CD14-positive monocyte (primary cell): ENCODE results near the gene BROX. TPM values are rescaled to one million over a fixed set of nuclear protein-coding genes. Genes with fewer than 3 reads are reported as not detected.

ENCODE experiments used
- DNase-seq, 3 donors: peaks; one replicate each; pipeline ENCODE4 v3.0.0-alpha.2; 2011 to 2022
- H2AFZ ChIP-seq: 2 replicates; pipeline ENCODE4 v1.6.0; 2012; ENCODE audit warnings: mild to moderate bottlenecking, low read depth, low read length, inconsistent platforms; ENCODE audit not compliant: insufficient read depth, poor library complexity, severe bottlenecking
- H3K27ac ChIP-seq, 2 donors: 1 replicate in 1 of 2; 2 replicates in 1 of 2; pipeline ENCODE4 v1.5.1; 2012 to 2013; ENCODE audit warnings: low read length in 2 of 2, control low read depth in 1 of 2, inconsistent platforms in 1 of 2, low read depth in 1 of 2, mild to moderate bottlenecking in 1 of 2
- H3K27me3 ChIP-seq, 2 donors: one replicate each; pipeline versions ENCODE4 v1.6.0 to v1.6.1; 2011 to 2013; ENCODE audit warnings: low read length in 2 of 2; ENCODE audit not compliant: control insufficient read depth in 2 of 2, insufficient read depth in 2 of 2
- H3K36me3 ChIP-seq, 2 donors: replicated peaks in 1 of 2; 1 replicate in 1 of 2; 2 replicates in 1 of 2; pipeline versions ENCODE4 v1.5.1 to v1.6.1; 2012 to 2013; ENCODE audit warnings: low read length in 2 of 2, control low read depth in 1 of 2, inconsistent platforms in 1 of 2, mild to moderate bottlenecking in 1 of 2; ENCODE audit not compliant: insufficient read depth in 2 of 2, control insufficient read depth in 1 of 2
- H3K4me1 ChIP-seq, 2 donors: 1 replicate in 1 of 2; 2 replicates in 1 of 2; pipeline versions ENCODE4 v1.5.1 to v1.6.1; 2012 to 2013; ENCODE audit warnings: low read length in 2 of 2, control low read depth in 1 of 2, inconsistent platforms in 1 of 2, mild to moderate bottlenecking in 1 of 2, moderate library complexity in 1 of 2; ENCODE audit not compliant: insufficient read depth in 2 of 2, control insufficient read depth in 1 of 2
- H3K4me2 ChIP-seq: replicated peaks from 2 replicates; pipeline ENCODE3; 2012; ENCODE audit warnings: low read length, moderate library complexity, mild to moderate bottlenecking; ENCODE audit not compliant: poor library complexity, severe bottlenecking; ENCODE audit errors: extremely low read depth
- H3K4me3 ChIP-seq, 3 experiments: fragments of 200-600 bp in 1 of 3; sonication (generic) in 1 of 3; replicated peaks in 1 of 3; 1 replicate in 2 of 3; 2 replicates in 1 of 3; pipeline ENCODE4 v1.5.1; 2011 to 2013; ENCODE audit warnings: low read length in 3 of 3, mild to moderate bottlenecking in 3 of 3, control low read depth in 2 of 3, low read depth in 2 of 3, inconsistent platforms in 1 of 3, moderate library complexity in 1 of 3
- H3K79me2 ChIP-seq: 2 replicates; pipeline ENCODE4 v1.6.0; 2012; ENCODE audit warnings: mild to moderate bottlenecking, control low read depth, inconsistent platforms, low read length, moderate library complexity; ENCODE audit not compliant: insufficient read depth
- H3K9ac ChIP-seq: 2 replicates; pipeline ENCODE4 v1.6.0; 2017; ENCODE audit warnings: low read length, mild to moderate bottlenecking; ENCODE audit not compliant: insufficient read depth, poor library complexity, severe bottlenecking
- H3K9me3 ChIP-seq, 2 donors: replicated peaks in 1 of 2; 1 replicate in 1 of 2; 2 replicates in 1 of 2; pipeline versions ENCODE4 v1.5.1 to v1.6.1; 2012 to 2013; ENCODE audit warnings: low read length in 2 of 2, control low read depth in 1 of 2; ENCODE audit not compliant: control insufficient read depth in 1 of 2, insufficient read depth in 1 of 2
- H4K20me1 ChIP-seq: 2 replicates; pipeline ENCODE4 v1.6.0; 2012; ENCODE audit warnings: mild to moderate bottlenecking, low read length, control low read depth, moderate library complexity; ENCODE audit not compliant: insufficient read depth
- H3K27ac Mint-ChIP-seq, 7 donors: one replicate each; pipeline ENCODE4 v1.8.0; 2020; ENCODE audit warnings: mild to moderate bottlenecking in 7 of 7, mixed read lengths in 7 of 7, moderate library complexity in 6 of 7, inconsistent platforms in 2 of 7
- H3K27me3 Mint-ChIP-seq, 3 donors: one replicate each; pipeline ENCODE4 v1.8.0; 2021 to 2022; ENCODE audit warnings: low read depth in 3 of 3, mild to moderate bottlenecking in 3 of 3, mixed read lengths in 3 of 3, moderate library complexity in 3 of 3, inconsistent platforms in 1 of 3
- H3K36me3 Mint-ChIP-seq, 2 donors: one replicate each; pipeline ENCODE4 v1.8.0; 2020; ENCODE audit warnings: mixed read lengths in 2 of 2, inconsistent platforms in 1 of 2, mild to moderate bottlenecking in 1 of 2
- H3K4me1 Mint-ChIP-seq: one replicate; pipeline ENCODE4 v1.8.0; 2020; ENCODE audit warnings: mild to moderate bottlenecking, mixed read lengths
- H3K4me3 Mint-ChIP-seq, 2 donors: one replicate each; pipeline ENCODE4 v1.8.0; 2020; ENCODE audit warnings: mild to moderate bottlenecking in 2 of 2, mixed read lengths in 2 of 2, moderate library complexity in 1 of 2
- H3K9me3 Mint-ChIP-seq, 7 donors: one replicate each; pipeline ENCODE4 v1.8.0; 2020 to 2022; ENCODE audit warnings: mixed read lengths in 7 of 7, mild to moderate bottlenecking in 6 of 7, moderate library complexity in 6 of 7, inconsistent platforms in 2 of 7
- WGBS: methylation state at CpG from one replicate; pipeline ENCODE4 v1.1.5; 2013; ENCODE audit warnings: missing lambda C conversion rate; ENCODE audit not compliant: insufficient coverage; 5-methylcytosine and 5-hydroxymethylcytosine counted together
- intact Hi-C, 2 donors: fragments of 100-400 bp; cut with micrococcal nuclease; formaldehyde crosslinking; loops; one replicate each; pipeline versions ENCODE4 v1.15.0 to v1.15.1; 2023
- polyA plus RNA-seq, 3 donors: library from polyadenylated mRNA; depleted of rRNA in 1 of 3; unstranded in 2 of 3; stranded (reverse) in 1 of 3; fragments of 300-500 nt in 2 of 3; fragments of >200 nt in 1 of 3; fragmentation: Illumina TruSeq in 2 of 3; gene quantifications; 1 replicate in 2 of 3; 2 replicates in 1 of 3; pipeline ENCODE4 v1.2.3, GENCODE V29; 2012 to 2021
- TF ChIP-seq, protein P1 (sequence below): fragments of 200-600 bp; IDR thresholded peaks from one replicate; pipeline ENCODE4 v1.8.0; 2022; ENCODE audit warnings: antibody characterized with exemption, mild to moderate bottlenecking

Gene BROX
- polyA plus RNA-seq, 3 donors, result 9.0 to 35.4 (median 26.2) TPM

DNA sequence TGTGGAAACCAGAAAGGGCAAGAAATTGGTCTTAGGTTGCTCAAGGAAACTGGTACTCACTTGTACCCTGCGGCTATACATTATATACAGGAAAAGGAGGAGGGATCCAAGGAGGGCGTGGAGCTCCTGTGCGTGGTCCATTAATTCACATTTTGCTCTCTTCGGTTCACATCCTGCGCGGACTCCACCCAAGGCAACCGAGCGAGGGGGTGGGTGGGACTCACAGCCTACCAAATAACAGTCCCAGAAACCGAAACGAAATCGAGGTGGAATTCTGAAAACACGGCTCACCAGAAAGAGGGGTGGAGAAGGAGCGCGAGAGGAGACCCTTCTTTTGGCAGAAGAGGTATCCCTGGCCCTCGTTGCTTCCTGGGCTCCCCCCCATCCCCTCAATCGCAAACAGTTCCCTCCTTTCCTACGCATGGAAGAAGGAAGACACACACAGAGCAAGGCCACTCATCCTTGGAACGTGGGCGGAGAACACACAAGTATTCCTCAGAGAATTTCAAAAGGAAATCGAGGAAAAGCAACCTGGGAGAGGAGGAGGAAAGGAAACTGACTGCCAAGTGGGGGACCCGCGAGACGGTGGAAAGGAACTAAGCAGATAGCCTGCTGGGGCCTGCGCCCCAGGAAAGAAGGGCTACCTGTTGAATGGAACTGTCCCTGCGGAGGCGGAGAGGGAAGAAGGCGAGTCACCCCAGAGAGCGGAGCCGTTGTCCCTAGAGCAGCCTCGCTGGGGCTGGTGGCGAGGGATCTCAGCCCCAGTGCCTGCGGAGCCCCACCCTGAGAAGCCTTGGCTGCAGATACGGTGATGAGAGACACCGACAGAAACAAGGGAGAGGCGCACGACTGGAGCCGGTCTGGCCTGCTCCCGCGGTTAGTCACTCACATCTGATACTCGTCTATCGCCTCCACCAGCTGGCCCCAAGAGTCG lies 778 bp upstream of the BROX start:
- Histone ChIP-seq H3K9me3 (no peaks in the 10 kb centered on the region), H2AFZ (peak overlapping the region; percentile 95), H3K4me1 (peaks cover 16 to 33% of the 10 kb centered on the region in 2 donors), H3K79me2 (peaks cover 85% of the 10 kb centered on the region), H3K27ac (peak overlapping the region; percentile 48 to 100), H3K4me3 (peak overlapping the region; percentile 97 to 99 (median 98)), H3K36me3 (peaks cover 10 to 12% of the 10 kb centered on the region in 2 donors), H3K27me3 (no peaks in the 10 kb centered on the region), H4K20me1 (peaks cover 23% of the 10 kb centered on the region), H3K4me2 (peak overlapping the region; percentile 82), H3K9ac (peak overlapping the region; percentile 90)
- 0% methylated on average over 13 of the region's 42 CpGs for WGBS
- Mint-ChIP-seq H3K27me3 (no peaks in the 10 kb centered on the region), H3K9me3 (peaks cover 0 to 2% (median 0%) of the 10 kb centered on the region in 7 donors), H3K4me3 (peak overlapping the region; percentile 93 to 97), H3K4me1 (peaks cover 39% of the 10 kb centered on the region), H3K36me3 (peaks cover 7 to 21% of the 10 kb centered on the region in 2 donors), H3K27ac (peak overlapping the region; percentile 78 to 100 (median 90))
- DNase-seq, result peak; percentile 15 to 49 (median 20)
- intact Hi-C loops, result loop anchor here in 1 of 2 donors (5.0 to 10.0 kb wide), 2 partner anchors 54 to 247 kb away; no protein-coding TSS in a partner anchor
- TF ChIP-seq, protein P1, sequence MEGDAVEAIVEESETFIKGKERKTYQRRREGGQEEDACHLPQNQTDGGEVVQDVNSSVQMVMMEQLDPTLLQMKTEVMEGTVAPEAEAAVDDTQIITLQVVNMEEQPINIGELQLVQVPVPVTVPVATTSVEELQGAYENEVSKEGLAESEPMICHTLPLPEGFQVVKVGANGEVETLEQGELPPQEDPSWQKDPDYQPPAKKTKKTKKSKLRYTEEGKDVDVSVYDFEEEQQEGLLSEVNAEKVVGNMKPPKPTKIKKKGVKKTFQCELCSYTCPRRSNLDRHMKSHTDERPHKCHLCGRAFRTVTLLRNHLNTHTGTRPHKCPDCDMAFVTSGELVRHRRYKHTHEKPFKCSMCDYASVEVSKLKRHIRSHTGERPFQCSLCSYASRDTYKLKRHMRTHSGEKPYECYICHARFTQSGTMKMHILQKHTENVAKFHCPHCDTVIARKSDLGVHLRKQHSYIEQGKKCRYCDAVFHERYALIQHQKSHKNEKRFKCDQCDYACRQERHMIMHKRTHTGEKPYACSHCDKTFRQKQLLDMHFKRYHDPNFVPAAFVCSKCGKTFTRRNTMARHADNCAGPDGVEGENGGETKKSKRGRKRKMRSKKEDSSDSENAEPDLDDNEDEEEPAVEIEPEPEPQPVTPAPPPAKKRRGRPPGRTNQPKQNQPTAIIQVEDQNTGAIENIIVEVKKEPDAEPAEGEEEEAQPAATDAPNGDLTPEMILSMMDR, result no peak

DNA sequence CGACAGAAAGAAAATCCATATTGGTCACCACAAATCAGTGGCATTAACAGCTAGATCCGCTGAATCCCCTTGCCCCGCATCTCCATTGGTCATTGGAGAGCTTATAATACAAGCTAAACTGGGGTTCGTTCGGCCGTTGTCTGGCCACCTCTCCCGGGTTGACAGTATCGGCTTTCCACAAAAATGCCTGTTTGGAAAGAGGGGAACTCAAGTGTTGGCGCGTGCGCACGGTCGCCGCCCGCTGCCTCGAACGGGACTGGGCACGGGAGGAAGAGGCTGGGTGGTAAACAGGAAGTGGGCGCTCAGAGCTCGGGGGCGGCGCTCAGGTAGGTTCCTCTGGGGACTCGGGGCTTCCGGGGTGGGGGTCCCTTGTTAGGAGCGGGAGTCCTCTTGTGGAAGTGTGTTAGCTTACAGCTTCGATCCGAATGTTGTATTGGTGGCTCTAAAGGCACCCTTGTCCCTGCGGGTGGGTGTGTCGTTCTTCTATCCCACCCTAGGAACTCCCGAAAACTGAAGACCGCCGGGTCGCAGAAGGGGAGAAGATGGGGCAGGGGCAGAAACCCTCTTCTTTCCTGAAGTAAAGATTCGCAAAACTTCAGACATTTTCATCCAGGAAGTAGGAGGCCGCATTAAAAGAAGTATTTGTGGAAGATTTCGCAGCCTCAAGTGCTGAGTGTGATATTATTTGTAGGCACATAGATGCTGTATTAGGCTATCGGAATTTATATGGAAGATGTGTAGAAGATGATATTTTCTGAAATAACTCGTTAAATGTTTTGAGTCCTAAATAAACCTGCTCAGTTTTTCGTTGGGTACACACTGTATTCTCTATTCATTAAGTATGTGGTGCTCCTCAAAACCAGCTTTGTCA lies 962 bp downstream of the BROX start:
- Mint-ChIP-seq H3K4me3 (peak overlapping the region; percentile 93 to 97), H3K4me1 (peaks cover 40% of the 10 kb centered on the region)
- H3K9me3 ChIP-seq, result no peaks in the 10 kb centered on the region

More for the DNA sequence above, 962 bp downstream of the BROX start:
- H3K27ac Mint-ChIP-seq, result peak overlapping the region; percentile 99 to 100 (median 100)
- H3K27ac ChIP-seq, result peak overlapping the region; percentile 98 to 100
- peak overlapping the region; percentile 90 for H3K9ac ChIP-seq
- peaks cover 19 to 27% of the 10 kb centered on the region in 2 donors for H3K36me3 Mint-ChIP-seq
- H3K4me2 ChIP-seq, result peak overlapping the region; percentile 82
- H3K36me3 ChIP-seq, result peaks cover 24 to 29% of the 10 kb centered on the region in 2 donors
- peak; percentile 90 to 91 (median 90) for DNase-seq
- no peaks in the 10 kb centered on the region for H3K27me3 Mint-ChIP-seq
- H3K4me3 ChIP-seq, result peak overlapping the region; percentile 97 to 99 (median 98)
- peaks cover 35% of the 10 kb centered on the region for H4K20me1 ChIP-seq
- no peaks in the 10 kb centered on the region for H3K27me3 ChIP-seq
- TF ChIP-seq, protein P1, result no peak
- intact Hi-C loops, result loop anchor here in 1 of 2 donors (5.0 to 10.0 kb wide), 2 partner anchors 56 to 249 kb away; no protein-coding TSS in a partner anchor
- peaks cover 16 to 33% of the 10 kb centered on the region in 2 donors for H3K4me1 ChIP-seq
- H3K9me3 Mint-ChIP-seq, result peaks cover 0 to 2% (median 0%) of the 10 kb centered on the region in 7 donors
- peaks cover 73% of the 10 kb centered on the region for H3K79me2 ChIP-seq
- 0% methylated on average over 22 of the region's 39 CpGs for WGBS
- H2AFZ ChIP-seq, result peak overlapping the region; percentile 95
